Activated B cell treated with CpG ODN at 0.5 μM for 24 hours (primary cell): ENCODE results near the gene OSTN. TPM values are rescaled to one million over a fixed set of nuclear protein-coding genes. Genes with fewer than 3 reads are reported as not detected.

ENCODE experiments used
- ATAC-seq: fragments of 200-7000 bp; cut with Tn5 transposase; one replicate; pipeline ENCODE4 v1.10.0; 2021; ENCODE audit warnings: low read depth, mild to moderate bottlenecking, moderate library complexity
- CTCF ChIA-PET: fragments of 350-600 bp; sonication (Branson Sonifier 250); formaldehyde crosslinking; loops from one replicate; lab custom pipeline; 2021; ENCODE audit warnings: antibody characterized with exemption; lab: Charles Lee
- POLR2A ChIA-PET: fragments of 350-600 bp; sonication (Branson Sonifier 250); formaldehyde crosslinking; loops from one replicate; lab custom pipeline; 2021; ENCODE audit warnings: antibody characterized with exemption; lab: Charles Lee
- DNase-seq: peaks from one replicate; pipeline ENCODE4 v3.0.0; 2022
- H3K27ac Mint-ChIP-seq: one replicate; pipeline ENCODE4 v1.8.0; 2020; ENCODE audit warnings: mixed read lengths
- H3K27me3 Mint-ChIP-seq: one replicate; pipeline ENCODE4 v1.8.0; 2021; ENCODE audit warnings: mixed read lengths
- H3K36me3 Mint-ChIP-seq: one replicate; pipeline ENCODE4 v1.8.0; 2021; ENCODE audit warnings: low read depth, mixed read lengths
- H3K4me1 Mint-ChIP-seq: one replicate; pipeline ENCODE4 v1.8.0; 2021; ENCODE audit warnings: mixed read lengths
- H3K4me3 Mint-ChIP-seq: one replicate; pipeline ENCODE4 v1.8.0; 2020; ENCODE audit warnings: mild to moderate bottlenecking, mixed read lengths
- H3K9me3 Mint-ChIP-seq: one replicate; pipeline ENCODE4 v1.8.0; 2020; ENCODE audit warnings: mixed read lengths
- CTCF ChIP-seq: fragments of 200-600 bp; IDR thresholded peaks from one replicate; pipeline ENCODE4 v1.8.0; 2022; ENCODE audit warnings: antibody characterized with exemption, mild to moderate bottlenecking
- intact Hi-C: fragments of 100-400 bp; cut with micrococcal nuclease; formaldehyde crosslinking; loops from one replicate; pipeline ENCODE4 v1.15.1; 2024
- total RNA-seq: library from RNA; stranded (reverse); gene quantifications from 2 replicates; pipeline ENCODE4 v1.2.3, GENCODE V29; 2022

Gene OSTN
- total RNA-seq, 1 donor from 2014 or later: not detected

- no peaks in the 10 kb centered on the region for H3K27me3 Mint-ChIP-seq
- no peak for ATAC-seq
- ChIA-PET CTCF (no interaction called here), POLR2A (interaction anchor here (1.0 to 1.1 kb wide), 2 partner anchors 12 to 14 kb away, joined by 3 to 4 read pairs; no protein-coding TSS in a partner anchor)
- no peak for DNase-seq
- peak overlapping the region; percentile 88 for H3K27ac Mint-ChIP-seq
- H3K4me3 Mint-ChIP-seq: no peak overlapping the region
- no peak for TF ChIP-seq CTCF
- peaks cover 2% of the 10 kb centered on the region for H3K36me3 Mint-ChIP-seq
- H3K4me1 Mint-ChIP-seq: peaks cover 71% of the 10 kb centered on the region
- peaks cover 2% of the 10 kb centered on the region for H3K9me3 Mint-ChIP-seq
- intact Hi-C loops: loop anchor here (2.0 to 10.0 kb wide), 2 partner anchors 14 to 870 kb away; no protein-coding TSS in a partner anchor
Measured at GRCh38 chr3:191255156-191255555, 56.1 kb downstream of the OSTN start.

DNA sequence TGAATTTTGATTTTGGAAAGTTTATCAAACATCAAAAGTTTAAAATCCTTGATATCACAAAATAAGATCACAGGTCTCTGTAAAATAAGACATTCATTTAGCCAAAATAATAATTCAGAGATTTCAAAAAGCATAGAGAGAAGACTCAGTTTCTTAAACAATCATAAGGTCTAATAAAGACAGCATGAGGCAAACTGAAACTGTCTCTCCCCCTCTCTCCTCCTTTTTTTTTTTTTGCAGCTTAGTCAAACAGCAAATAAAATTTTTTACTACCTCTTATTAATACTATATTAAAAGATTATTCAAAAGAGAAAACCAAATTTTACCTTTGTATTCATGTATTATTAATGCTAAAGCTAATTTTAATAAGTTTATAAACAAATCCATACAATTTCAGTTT, 57.4 kb downstream of the OSTN start:
- Mint-ChIP-seq H3K27me3 (no peaks in the 10 kb centered on the region), H3K4me3 (no peak overlapping the region), H3K4me1 (peaks cover 79% of the 10 kb centered on the region), H3K36me3 (peaks cover 2% of the 10 kb centered on the region), H3K27ac (peak overlapping the region; percentile 79), H3K9me3 (peaks cover 2% of the 10 kb centered on the region)
- DNase-seq (no peak), ATAC-seq (no peak)
- CTCF ChIA-PET: no interaction called here
- intact Hi-C loops: loop anchor here (10.0 kb wide), 1 partner anchor 868 kb away; no protein-coding TSS in a partner anchor
- POLR2A ChIA-PET: interaction anchor here (0.6 to 1.4 kb wide), 3 partner anchors 15 to 112 kb away, joined by 3 to 6 read pairs (median 4); partner anchors contain the start of gene UTS2B
- TF ChIP-seq CTCF: no peak

DNA sequence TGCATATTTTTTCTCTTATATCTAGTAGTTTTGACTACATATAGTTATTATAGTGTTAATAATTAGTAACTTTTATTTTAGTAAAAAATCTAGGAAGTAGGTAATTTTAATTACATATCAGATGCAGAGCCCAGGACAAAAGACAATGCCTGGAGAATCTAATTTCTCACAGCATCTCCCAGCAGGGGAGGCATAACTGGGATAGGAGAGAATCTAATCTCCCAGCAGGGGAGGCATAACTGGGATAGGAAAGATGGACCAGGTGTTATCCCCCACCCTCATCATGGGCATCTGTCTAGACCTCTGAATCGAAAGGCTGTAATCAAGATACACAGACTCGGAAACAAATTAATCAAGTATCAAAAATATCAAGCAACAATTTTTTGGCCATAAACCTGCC, 58.2 kb downstream of the OSTN start:
- intact Hi-C loops: loop anchor here (10.0 kb wide), 1 partner anchor 868 kb away; no protein-coding TSS in a partner anchor
- Mint-ChIP-seq H3K36me3 (peaks cover 2% of the 10 kb centered on the region), H3K4me1 (peaks cover 76% of the 10 kb centered on the region), H3K9me3 (peaks cover 2% of the 10 kb centered on the region), H3K4me3 (no peak overlapping the region), H3K27me3 (no peaks in the 10 kb centered on the region), H3K27ac (peak overlapping the region; percentile 65)
- DNase-seq (no peak), ATAC-seq (no peak)
- no peak for TF ChIP-seq CTCF
- ChIA-PET CTCF (no interaction called here), POLR2A (interaction anchor here (0.8 to 1.0 kb wide), 2 partner anchors 12 to 73 kb away, joined by 3 to 4 read pairs; partner anchors contain the start of gene UTS2B)

DNA sequence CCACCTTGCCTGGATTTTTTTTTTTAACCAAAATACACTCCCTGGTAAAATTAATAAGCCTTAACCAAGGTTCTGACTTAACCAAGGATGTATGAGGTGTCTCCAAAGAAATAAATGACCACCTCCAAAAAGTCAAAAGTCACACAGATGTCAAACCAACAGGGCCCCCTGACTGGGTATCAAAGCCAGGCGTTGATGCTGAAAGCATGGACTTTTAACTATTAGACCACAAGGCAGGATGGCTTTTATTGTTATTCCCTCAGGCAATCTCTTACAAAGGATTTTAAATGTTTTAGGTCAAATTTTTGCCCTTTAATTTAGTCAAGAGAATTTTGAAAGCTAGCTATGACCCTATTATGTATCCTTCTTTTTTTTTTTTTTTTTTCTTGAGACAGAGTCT, 60.4 kb downstream of the OSTN start:
- ATAC-seq: no peak
- ChIA-PET CTCF (no interaction called here), POLR2A (interaction anchor here (0.7 to 1.2 kb wide), 2 partner anchors 32 to 75 kb away, joined by 3 to 8 read pairs; no protein-coding TSS in a partner anchor)
- Mint-ChIP-seq H3K9me3 (no peaks in the 10 kb centered on the region), H3K4me3 (peak overlapping the region; percentile 75), H3K4me1 (peaks cover 69% of the 10 kb centered on the region), H3K27me3 (no peaks in the 10 kb centered on the region), H3K36me3 (no peaks in the 10 kb centered on the region), H3K27ac (peak overlapping the region; percentile 87)
- DNase-seq: no peak
- intact Hi-C loops: loop anchor here (1.0 to 10.0 kb wide), 2 partner anchors 10 to 865 kb away; no protein-coding TSS in a partner anchor
- no peak for TF ChIP-seq CTCF

DNA sequence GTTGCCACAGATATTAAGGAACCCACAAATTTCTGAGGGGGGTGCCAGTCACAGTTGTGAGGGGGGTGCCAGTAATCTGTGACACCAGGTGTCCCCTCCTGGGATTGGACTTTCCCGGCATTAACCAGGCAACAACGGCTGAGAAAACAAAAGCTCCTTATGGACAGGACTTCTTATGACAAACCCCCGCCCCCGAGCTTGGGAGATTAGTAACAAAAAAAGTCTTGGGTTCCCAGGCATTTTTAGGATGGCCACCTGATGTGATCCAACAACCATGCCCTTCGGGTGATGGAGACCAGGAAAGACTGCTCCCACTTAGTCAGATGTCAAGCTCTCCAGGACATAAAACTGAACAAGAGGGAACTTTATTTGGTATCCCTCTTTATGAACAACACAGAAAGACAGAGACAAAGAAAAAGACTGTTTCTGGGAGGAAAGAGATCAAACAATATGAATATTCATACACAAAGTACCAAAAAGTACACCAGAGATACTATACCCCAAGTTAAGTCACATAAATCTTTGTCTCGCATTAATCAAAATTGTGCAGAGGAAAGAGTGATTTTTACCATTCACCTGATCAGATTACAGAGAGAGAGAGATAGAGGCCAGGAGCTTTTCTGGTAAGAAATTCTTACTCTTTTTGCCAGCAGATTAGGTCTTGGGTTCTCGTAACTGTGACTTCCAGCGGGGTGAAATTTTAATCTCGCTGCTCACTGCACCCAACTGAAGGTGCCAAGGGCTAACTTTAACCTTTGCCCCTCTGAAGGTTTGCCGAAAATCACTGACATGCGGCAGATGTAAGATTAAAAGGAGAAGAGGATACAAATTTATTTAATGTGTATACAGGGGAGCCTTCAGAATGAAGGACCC, 61.6 kb downstream of the OSTN start:
- peaks cover 60% of the 10 kb centered on the region for H3K4me1 Mint-ChIP-seq
- H3K36me3 Mint-ChIP-seq: no peaks in the 10 kb centered on the region
- H3K27me3 Mint-ChIP-seq: no peaks in the 10 kb centered on the region
- DNase-seq (no peak), ATAC-seq (no peak)
- H3K4me3 Mint-ChIP-seq: no peak overlapping the region
- H3K27ac Mint-ChIP-seq: peak overlapping the region; percentile 77
- H3K9me3 Mint-ChIP-seq: no peaks in the 10 kb centered on the region
- TF ChIP-seq CTCF: no peak
- POLR2A ChIA-PET: interaction anchor here (0.5 to 1.9 kb wide), 6 partner anchors 9 to 74 kb away, joined by 3 to 8 read pairs (median 6); no protein-coding TSS in a partner anchor
- intact Hi-C loops: loop anchor here (1.0 kb wide), 1 partner anchor 18 kb away; no protein-coding TSS in a partner anchor
- CTCF ChIA-PET: no interaction called here
